Measurements from ENCODE around the gene OR10A2. TPM values are rescaled to one million over a fixed set of nuclear protein-coding genes. Genes with fewer than 3 reads are reported as not detected.
"Not testable (repeated sequence)": the region's sequence is repeated elsewhere in the genome, so short reads cannot be mapped to it uniquely, and the experiment has no call there.

Gene OR10A2
- total RNA-seq, result not detected in 2 replicates

DNA sequence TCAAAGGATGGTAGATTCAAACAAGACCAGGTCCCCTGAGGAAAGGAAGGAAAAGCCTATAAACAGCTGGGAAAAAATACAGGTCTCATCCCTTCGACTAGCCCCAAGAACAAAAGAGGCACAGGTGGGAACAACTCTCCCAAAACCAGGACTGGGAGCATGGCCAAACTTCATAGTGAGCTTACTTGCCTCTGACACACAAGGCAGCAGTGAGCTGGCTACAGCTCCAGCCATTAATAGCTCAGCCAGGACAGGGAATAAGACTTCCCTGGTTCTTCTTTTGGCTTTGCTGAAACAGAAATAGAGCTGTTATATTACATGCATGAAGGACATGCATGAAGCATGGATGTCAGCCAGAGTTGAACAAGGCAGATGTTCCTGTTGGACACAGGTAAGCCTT, at the start of gene OR10A2:
Gene OR10A2, plus strand, starts transcription at position 97 of the 400 bp plus-strand sequence. CDS start 6,698 bp downstream, outside the sequence.
- DNase-seq (ENCODE audit: low read depth), result no peak

GRCh38 chr11:6813656-6814055, 49.2 kb upstream of the OR10A2 start:
- DNase-seq (ENCODE audit: low read depth), result peak; percentile 63

GRCh38 chr11:6817694-6818093, 45.2 kb upstream of the OR10A2 start:
- DNase-seq (ENCODE audit: low read depth), result no peak

DNA sequence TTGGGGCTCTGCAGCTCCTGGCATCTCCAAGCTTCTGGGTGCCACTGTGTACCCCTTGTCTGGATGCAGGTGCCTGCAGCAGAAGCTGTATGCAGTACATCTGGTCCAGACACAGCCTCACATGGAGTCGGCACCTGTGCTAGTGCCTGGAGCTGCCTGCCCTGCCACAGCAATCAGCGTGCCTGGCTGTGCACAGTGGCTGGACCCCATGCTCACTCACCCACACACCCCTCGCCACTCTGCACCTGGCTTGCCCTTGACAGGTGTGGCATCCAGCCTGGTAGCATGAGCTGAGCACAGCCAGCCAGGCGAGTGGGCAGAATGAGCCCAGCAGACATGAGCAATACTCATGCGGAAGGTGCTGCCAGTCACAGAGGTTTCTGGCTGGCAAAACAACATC, 43.9 kb upstream of the OR10A2 start:
- no peak for DNase-seq (ENCODE audit: low read depth)

DNA sequence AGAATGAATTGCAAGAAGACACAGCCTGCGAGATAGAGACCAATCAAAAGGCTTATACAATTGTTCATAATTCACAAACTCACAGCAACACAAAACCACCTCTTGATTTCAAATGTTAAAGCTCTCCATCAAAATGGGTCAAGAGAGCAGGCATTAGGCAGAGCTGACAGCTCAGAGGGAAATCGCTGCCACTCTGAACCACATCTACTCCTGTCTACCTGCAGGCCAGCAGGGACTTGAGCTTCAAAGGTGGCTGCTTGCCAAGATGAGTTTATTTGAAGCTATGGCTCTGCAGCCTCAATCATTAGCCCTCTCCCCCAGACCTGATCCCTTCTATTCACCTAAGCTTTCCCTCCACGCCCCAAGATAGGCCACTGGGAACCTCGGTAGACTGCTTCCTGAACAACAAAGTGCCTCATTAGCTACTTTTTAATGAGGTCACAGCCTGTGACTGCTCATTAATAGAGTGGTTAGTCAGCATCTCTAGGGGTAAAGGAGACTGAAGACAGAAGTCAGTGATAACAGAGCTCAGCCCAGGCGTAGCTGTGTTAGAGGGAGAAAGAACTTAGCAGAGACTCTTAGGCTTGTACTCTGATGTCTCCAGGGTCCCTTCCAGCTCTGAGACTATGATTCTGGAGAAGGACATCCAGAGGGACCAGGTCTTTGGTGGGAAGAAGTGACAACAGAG, 38.6 kb upstream of the OR10A2 start:
- DNase-seq (ENCODE audit: low read depth), result peak; percentile 3

DNA sequence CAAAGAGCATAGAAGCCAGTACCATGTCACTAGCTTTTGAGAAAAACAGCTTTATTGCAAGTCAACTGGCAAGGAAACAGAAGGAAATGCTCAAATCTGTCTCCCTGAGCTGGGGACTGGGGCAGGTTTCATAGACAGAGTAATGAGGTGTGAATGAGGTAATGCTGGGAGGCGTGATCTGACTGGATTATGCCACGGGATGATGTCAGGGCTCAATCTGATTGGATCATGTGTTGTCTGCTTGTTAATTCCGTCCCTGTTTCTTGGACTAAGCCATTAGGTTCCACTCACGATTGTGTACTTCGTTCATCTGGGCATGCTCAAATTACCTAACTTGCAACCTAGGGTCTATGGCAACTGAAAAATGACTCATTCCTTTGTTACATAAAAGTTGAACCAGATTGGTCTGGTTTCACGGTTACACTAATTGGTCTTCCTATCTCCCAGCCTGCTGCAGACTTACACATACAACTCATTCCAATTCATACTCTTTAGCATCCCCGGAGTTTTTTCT, 37.6 kb upstream of the OR10A2 start:
- peak; percentile 47 for DNase-seq (ENCODE audit: low read depth)

DNA sequence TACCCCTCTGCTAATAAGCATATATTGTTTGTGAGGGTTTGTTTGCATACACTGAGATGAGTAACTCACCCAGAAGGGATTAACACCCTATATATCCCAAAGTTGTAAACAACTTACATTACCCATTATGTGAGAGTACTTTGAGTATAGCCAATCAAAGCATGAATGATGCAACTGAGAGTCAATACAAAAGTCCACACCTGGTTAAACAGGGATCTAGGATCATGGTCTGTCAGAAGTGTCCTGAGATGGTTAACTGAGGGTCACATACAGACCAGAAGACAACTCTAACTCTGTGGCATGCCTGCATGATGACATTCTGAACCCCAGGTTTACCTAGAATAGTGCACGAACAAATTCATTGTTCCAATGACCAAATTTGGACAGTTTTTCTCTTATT, 34.8 kb upstream of the OR10A2 start:
- DNase-seq (ENCODE audit: low read depth), result no peak

DNA sequence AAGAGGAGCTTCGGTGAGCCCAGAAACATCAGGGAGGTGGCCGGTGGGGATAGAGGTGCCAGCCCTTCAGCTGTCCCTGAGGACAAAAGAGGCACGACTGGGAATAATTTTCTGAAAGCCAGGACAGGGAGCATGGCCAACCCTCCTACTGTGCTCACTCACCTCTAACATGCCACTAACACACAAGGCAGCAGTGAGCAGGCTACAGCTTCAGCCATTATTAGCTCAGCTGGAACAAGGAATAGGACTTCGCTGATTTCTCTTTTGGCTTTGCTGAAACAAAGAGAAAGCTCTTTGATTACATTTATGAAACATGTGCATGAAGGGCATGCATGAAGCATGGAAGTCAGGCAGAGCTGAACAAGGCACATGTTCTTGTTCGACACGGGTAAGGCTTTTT, 29.5 kb upstream of the OR10A2 start:
- no peak for DNase-seq (ENCODE audit: low read depth)

GRCh38 chr11:6834021-6834420, 28.8 kb upstream of the OR10A2 start:
- DNase-seq (ENCODE audit: low read depth), result no peak

GRCh38 chr11:6841694-6842093, 21.2 kb upstream of the OR10A2 start:
- DNase-seq (ENCODE audit: low read depth), result no peak

DNA sequence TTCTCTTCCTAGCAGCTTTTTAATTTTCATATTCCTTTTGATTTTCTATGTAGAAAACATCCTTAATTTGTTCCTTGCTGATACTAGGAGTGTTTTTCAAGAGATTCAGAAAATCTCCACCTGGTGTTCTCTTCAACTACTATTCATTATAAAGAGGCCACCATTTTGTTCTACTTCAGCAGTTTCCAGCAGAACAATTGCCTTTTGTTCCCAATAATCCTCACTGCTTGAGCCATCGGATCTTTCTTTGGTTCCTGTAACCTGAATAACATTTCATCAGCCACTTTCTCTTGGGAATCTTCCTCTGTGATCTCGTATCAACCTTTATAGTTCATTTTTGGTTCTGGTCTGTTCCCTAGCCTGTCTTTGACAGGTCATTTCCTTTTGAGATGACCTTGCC, 19.2 kb upstream of the OR10A2 start:
- DNase-seq (ENCODE audit: low read depth), result no peak

DNA sequence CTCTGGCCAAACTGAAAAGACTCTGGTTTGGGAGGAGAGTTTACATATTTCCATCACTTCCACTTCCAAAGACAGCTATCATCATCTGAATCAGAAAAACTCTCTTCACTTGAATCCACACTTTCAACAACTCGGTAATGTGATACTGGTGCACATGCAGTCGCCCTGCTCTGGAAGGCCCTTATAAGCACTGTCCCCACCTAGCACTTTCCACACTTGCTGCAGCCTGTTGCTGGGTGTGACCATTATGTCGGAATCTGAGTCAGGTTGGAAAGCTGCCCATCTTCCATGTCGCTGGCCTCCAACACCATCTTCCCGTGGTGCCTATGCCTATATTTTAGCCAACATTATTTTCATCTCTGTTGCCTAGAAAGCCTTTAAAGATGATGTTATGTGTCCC, 18.5 kb upstream of the OR10A2 start:
- DNase-seq (ENCODE audit: low read depth), result no peak

- no peak for DNase-seq (ENCODE audit: low read depth)
Measured at GRCh38 chr11:6845383-6845782, 17.5 kb upstream of the OR10A2 start, which contains the start of gene OR10A5. TSS of gene OR10A5 (plus strand) at chr11:6845683. CDS start at chr11:6845683, 0 bp downstream.

DNA sequence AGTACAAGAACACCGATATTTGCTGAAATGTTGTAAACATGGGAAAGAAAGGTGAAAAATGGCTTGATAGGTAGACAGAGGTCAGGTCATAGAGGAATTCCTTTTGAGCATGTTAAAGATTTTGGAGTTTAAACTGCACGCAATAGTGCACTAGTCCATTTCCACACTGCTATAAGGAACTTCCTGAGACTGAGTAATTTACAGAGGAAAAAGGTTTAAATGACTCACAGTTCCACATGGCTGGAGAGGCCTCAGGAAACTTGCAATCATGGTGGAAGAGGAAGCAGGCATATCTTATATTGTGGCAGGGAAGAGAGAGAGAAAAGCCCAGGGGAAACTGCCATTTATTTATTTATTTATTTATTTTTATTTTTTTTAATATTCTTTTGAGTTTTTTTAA, 12.3 kb upstream of the OR10A2 start:
- DNase-seq (ENCODE audit: low read depth), result peak; percentile 33

DNA sequence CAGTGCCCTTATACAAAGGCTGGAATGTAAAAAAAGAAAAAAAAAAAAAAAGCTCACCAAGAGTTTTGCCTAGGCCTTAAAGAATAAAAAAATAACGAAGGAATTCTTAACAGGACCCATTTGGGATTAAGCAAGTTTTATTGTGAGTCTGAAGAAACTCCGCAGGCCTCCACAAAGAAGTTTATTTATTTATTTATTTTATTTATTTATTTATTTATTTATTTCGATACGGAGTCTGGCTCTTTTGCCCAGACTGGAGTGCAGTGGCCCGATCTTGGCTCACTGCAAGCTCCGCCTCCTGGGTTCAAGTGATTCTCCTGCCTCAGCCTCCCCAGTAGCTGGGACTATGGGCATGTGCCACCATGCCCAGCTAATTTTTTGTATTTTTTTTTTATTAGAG, 8.1 kb upstream of the OR10A2 start:
- DNase-seq (ENCODE audit: low read depth), result not testable (repeated sequence)

- peak; percentile 72 for DNase-seq (ENCODE audit: low read depth)
Measured at GRCh38 chr11:6855971-6856541, 6.8 kb upstream of the OR10A2 start.

DNA sequence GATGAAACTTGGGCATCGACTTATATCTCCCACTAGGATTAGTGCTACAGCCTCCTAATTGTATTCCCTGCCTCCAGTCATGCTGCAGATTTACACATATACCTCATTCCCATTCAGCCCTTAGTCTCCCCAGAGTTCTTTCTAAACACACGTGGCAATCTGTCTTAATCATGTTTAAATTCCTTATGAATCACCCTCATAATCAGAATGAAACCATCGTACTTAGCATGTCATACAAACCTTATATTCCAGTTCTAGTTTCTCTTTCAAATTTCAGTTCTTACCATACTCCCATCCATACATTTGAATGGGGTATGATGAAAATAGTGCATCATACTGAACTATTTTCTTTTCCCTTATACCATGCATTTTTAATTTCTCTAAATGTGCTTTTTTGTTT, 6.0 kb upstream of the OR10A2 start:
- DNase-seq (ENCODE audit: low read depth), result no peak

DNA sequence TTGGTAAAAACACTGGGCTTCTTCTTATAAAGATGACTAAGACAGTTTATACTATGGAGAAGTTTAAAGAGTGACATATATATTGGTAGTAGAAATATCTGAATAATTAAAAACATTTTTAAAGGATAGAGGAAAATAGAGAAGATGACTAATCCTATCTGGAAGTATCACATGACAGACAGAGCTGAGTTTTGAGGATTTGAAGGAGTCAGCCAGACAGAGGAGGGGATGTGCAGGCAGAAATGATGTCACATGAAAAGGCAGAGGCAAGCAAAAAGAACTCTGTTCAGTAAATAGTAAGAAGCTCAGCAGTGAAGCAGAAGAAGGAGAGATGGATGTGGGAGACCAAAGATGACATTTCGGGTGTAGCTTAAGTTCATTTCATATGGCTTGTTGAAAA, 1.6 kb downstream of the OR10A2 start:
- DNase-seq (ENCODE audit: low read depth), result no peak

DNA sequence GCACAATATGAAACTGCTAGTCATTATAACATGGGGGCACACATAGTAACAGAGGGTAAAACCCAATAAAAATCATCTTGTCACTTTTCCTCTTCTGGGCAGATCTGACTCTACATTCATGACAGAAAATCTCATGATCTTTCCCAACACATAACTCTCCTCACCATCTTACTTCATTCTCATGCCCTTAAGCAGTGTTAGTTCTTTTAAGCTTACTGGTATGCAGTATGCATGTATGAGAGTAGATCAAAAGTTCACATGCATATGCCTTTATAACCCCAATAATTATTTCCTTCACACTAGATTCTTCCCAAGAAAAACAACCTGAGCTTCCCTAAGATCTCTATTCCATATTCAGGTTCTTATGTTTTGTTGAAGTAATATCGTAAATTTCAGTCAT, 8.4 kb downstream of the OR10A2 start:
- no peak for DNase-seq (ENCODE audit: low read depth)

DNA sequence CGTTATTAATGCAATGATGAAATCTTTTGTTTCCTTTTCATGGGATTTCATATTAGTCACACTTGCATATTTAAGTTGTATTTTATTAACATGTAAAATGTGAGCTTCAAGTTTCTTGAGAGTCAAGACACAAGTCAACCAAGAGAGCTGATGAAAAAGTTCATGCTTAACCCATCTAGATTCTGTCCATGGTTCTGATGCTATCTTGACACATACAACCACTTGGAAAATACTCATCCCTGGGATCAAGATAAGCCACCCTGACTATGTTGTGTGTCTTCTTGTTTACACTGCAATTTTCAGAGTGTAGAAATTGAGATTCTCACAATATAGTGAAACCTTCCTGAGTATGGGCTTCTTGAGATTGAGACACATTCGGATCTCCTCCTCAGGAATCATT, 12.9 kb downstream of the OR10A2 start:
- DNase-seq (ENCODE audit: low read depth), result no peak

- DNase-seq (ENCODE audit: low read depth), result no peak
Measured at GRCh38 chr11:6876325-6876724, 13.5 kb downstream of the OR10A2 start, which contains the start of gene OR10A4. TSS of gene OR10A4 (plus strand) at chr11:6876625. CDS start at chr11:6876648, 23 bp downstream.

- no peak for DNase-seq (ENCODE audit: low read depth)
Measured at GRCh38 chr11:6876914-6877313, 14.1 kb downstream of the OR10A2 start.

GRCh38 chr11:6882751-6883150, 19.9 kb downstream of the OR10A2 start:
- no peak for DNase-seq (ENCODE audit: low read depth)
